Hematopoietic multipotent progenitor cell treated with erythropoietin and hydrocortisone succinate and interleukin-3 and kit ligand, for 8 days (in vitro differentiated cells): ENCODE results near the gene IDUA.
"Not testable (repeated sequence)": the region's sequence is repeated elsewhere in the genome, so short reads cannot be mapped to it uniquely, and the experiment has no call there.

ENCODE experiments used
- DNase-seq: peaks from one replicate; pipeline ENCODE4 v3.0.0-alpha.2; 2015

The IDUA gene

DNA sequence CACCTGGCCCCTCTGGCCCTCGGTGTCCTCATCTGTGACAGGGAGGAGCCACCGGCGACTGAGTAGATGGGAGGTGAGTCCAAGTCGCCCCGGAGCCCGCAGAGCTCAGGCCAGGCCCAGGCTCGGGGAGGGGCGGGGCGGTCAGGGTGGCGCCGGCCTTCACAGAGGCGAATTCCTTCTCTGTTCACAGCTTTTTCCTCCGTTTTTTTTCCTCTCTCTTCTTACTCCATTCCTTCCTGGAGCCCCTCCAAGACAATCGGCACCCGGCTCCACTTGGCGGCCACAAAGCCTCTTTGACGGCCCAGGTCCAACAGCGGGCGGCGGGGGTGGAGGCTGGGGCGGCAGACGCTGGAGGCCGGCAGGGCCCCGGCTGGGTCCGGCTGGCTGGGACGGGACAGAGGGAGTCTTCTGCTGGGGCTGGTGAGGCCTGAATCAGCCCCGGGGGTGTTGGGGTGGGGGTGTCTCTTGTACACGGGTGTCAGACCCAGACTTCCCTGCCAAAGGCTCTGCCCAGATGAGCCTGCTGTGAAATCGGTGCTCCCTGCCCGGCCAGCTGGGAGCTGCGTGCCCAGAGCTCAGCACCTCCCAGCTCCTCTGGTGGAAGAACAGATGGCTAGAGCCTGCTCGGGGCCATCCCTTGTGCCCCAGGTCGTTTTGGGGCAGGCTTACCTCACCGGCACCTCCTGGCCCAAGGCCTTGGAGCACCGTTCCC, 47.2 kb downstream of the IDUA start:
- no peak for DNase-seq

DNA sequence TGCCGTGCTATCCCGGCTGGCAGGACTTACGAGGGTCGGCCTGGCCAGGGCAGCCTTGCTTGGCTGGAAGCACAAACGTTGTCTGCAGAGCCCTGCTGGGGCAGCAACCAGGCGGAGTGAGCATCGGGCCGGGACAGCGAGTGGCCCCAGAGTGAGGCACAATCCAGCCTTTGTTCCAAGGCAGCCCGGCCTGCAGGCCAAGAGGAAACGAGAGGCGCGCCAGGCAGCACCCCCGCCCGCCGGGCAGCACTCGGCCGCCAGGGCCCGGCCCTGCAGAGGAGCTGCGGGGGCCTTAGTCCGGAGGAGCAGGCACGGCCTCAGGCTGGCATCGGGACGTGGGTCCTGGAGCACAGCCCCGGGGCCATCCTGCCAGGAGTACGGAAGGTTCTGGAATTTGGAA, 48.7 kb downstream of the IDUA start:
- DNase-seq, result no peak

DNA sequence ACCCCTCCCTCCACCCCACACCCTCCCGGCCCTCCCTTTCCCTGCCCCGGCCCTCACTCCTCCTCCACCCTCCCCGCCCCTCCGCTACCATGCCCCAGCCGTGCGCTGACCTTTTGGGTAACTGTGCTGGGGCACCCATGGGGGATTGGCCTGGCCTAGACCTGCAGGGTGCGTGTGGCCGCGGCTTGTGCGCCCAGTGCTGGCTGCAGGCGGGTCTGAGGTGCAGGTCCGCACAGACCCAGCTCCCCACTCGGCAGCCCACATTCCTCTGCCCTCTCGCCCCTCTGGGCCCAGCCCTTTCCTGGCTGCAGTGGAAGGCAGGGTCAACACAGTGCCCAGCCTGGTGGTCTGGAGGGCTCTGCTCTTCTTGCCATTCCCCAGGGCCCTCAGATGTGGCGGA, 49.3 kb downstream of the IDUA start:
- DNase-seq, result no peak

DNA sequence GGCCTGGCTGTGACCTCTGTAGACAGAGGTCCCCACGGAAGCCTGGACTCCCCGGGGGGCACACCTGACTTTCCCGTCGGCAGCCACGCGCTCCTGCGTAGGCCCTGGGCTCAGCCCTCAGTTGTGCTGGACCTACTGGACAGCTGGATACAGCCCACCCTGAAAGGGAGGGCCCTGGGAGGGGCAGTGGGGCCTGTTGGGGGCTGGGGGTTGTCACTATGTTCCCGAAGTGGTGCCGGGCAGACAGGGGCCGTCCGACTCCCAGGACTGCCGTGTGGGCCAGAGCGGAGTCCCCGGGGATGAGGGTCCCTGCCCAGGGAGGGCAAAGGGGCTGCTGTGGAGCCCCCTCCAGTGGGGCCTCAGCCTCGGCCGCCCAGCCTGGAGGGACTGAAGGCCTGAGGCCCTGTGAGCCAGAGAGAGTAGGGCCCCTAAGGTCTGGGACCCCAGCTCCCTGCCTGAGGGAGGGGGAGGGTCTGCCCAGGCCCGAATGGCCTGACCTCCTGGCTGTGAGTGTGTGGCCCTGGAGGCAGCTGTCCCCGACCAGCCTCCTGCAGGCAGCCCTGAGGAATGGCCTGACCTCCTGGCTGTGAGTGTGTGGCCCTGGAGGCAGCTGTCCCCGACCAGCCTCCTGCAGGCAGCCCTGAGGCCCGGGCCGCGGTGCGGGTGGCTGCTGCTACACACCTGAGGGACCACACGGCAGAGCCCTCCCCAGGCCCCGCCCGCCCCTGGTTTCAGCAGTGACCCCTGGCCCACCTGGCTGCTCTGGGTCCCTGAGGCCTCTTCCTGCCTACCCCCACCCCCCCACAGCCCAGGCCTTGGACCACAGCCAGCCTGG, 50.3 kb downstream of the IDUA start:
- DNase-seq, result no peak

DNA sequence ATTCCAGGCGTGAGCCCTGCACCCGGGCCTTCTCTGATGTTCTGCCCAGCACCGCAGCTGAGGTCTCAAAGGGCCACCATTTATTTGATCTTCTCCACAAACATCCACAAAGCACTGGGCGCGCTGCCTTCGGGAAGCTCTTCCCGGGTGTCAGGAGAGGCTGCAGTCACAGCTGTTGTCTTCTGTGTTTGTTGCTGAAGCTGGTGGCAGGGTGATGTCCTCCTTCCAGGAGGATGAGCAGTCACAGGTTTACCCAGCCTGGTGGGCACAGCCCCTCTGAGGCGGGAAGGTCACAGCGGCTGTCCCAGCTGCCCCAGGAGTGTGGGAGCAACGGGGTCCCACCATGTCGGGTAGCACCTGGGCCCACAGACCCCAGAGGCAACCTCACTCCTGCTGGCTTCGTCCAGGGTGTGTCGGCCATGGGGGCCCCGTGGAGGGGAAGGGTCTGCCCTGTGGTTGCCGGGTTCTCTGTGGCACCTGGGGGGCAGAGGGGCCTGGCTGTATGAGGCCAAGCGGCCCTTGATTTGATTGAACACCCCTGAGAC, 52.2 kb downstream of the IDUA start:
- no peak for DNase-seq

DNA sequence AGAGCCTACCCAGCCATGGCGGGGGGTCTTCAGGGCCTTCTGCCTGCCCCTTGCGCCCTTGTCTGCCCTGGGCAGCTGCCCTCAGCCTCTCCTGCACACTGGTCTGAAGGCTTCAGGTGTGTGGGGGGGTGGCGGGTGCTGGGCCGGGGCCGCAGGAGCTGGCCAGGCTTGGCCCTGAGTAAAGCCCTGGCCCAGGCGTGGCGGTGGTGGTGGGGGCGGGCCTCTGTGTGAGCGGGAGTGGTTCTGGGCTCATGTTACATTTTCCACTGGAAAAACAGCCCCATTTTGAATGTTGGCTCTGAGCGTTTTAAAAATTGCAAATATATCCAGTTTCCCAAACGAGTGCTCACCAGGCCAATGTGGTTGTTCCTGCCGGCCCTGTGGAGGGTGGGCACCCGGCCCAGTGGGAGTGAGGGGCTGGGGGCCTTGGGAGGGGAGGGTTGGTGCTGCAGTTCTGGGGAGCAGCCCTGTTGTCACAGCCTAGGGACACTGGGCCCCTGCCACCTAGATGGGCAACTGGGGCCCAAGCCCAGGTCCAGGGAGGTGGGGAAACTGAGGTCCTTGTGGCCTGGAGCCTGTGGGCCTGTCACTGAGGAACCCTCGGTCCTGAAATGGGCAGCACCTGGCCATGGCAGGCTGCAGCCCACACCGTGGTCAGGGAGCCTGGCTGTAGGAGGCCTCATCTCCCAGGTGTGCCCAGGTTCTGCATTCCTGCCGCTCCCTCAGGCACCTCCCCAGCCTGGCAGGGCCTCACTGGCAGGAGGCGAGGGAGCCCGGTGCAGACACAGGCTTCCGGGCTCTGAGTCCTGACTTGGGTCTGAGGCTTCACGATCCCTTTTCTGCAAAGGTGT, 52.9 kb downstream of the IDUA start:
- DNase-seq, result no peak

DNA sequence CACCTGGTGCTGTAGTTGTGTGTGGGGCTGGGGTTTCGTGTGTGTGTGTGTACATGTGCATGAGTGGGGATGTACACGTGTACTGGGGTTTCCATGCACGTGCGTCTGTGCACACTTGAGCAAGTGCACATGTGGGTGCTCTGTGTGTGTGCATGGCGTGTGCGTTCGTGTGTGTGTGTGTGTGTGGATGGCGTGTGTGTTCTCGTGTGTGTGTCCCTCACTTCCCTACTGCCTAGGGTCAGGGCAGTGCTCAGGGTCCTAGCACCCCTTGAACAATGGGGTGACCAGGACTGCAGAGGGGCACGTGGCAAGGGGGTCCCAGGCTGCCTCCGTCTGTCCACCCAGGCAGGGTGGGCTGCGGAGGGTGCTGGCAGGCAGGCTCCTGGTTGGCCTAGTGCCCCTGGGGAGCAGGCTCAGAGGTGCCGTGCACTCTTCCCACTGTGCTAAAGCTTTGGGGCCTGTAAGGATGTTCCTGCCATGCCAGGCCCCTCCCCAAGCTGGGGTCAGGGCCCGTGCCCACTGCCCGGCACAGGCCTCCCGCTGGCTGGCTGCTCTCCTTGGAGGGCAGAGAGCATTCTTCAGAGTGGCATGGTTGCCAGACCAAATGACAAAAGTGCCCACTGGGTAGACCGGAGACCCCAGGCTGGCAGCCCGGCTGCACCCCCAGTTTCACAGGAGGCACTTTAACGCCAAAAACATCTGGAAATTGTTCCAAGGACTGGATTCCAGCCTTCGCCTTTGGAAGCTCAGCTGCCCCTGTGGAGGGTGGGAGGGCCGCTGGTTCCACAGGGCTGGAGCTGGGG, 53.7 kb downstream of the IDUA start:
- DNase-seq, result no peak

DNA sequence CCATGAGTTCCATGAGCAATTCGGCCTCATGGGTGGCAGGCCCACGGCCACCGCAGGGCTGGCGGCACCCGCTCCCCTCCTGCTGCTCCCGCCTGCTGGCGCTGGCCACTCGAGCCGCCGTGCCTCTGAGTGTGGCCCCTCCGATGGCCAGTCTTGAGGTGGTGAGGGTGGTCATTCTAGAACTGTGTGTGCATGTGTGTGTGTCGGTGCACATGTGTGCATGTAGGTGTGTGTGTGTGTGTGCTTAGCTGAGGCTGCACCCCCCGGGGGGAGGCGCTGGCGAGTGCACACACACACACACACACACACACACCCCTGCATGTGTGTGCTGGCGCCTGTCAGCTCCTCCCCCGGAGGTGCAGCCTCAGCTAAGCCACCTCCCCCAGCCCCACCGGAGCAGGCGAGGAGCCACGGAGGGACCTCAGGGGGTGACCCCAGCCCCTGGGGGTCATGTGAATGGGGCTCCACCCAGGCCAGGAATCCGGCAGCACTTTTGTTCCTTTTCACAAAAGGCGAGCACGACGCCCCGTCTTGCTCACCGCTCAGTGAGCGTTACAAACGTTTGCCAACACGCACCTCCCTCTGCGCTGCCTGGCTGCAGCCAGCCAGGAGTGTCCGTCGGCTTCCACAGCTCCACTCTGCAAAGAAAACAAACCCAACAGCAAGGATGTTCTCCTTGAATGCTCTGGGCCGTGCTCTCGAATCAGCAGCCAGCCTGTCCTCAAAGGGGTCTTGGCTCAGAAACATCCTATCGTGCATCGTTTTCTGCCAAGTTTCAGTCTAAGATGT, 54.5 kb downstream of the IDUA start:
- DNase-seq, result no peak

DNA sequence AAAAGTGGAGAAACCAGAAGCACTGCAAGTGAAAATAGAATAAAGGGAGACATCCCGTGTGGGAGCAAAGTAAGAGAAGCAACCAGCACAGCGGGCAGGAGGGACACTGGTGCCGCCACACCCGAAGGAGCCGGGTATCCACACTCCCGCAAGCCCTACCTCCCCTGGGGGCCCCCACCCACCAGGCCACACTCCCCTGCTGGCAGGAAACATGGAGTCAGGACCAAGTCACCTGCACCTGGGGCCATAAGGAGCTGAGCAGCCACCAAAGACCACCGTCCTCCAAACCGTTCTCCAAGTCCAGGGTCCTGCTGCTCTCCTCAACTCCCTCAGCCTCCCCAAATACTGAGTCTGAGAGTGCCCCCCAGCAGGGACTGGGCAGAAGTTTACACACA, 55.1 kb downstream of the IDUA start:
- no peak for DNase-seq

DNA sequence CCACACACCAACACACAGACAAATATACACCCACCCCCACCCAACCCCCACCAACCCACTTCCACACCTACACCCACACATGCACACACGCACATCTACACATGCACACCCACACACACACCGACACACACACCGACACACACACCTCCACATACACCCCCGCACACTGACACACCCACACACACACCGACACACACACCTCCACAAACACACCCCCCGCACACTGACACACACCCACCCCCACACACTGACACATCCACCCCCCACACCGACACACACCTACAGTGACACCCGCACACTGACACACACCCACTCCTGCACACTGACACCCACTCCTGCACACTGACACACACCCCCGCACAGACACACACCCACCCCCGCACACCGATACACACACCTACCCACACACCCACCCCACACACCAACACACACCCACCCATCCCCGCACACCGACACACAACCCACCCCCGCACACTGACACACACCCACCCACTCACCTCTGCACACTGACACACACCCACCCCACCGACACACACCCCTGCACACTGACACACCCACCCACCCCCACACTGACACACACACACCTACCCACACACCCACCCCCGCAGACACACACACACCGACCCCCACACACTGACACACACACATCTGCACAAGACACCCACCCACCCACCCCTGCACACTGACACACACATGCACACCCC, 55.7 kb downstream of the IDUA start:
- no peak for DNase-seq

DNA sequence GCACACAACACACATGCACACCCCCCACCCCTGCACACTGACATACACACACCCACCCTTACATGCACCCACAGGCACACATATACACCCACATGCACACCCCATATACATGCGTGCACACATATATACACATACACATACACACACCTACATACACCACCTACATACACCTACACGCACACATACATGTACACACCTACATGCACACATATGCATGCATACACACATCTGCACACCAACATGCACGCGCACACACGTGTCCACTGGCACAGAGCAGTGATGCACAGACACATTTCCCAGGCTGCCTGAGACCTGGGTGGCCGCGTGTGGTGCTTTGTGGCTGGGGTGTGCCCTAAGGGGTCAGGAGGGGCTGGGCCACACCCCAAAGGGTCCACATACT, 56.3 kb downstream of the IDUA start:
- DNase-seq, result no peak

DNA sequence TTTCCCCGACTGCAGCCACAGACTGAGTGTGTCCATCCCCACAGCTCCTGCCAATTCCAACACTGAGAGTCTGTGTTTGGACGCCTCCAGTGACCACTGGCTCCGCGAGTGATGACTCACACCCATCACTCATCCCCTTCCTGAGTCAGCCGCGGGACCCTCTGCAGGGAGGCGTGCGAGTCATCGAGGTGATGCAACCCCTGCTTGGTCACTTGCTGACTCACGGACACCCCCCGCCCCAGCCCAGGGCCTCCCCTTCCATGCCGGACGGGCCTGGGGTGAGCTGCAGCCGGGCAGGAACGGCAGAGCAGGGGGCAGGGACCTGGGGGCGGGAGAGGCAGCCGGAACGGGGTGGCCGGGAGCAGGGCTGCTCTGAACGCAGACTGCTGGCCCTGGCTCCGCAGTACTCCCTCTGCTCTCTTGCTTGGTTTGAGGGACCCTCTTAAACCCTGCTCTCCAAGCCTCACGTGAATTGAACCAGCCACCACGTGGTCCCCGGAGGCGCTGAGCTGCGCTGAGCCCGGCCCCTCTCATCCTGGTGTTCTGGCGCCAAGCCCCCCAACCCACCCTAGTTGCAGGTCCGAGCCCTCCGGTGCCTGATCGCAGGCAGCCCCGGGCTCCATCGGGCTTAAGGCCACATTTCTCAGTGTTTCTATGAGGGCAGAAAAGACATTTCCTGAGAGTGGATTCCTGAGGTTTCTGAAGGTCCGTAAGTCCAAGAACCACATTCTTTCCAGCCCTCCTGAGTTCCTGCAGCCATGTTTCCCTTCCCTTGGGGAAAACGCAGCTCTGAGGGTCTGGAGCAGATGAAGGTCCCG, 57.0 kb downstream of the IDUA start:
- DNase-seq, result no peak

DNA sequence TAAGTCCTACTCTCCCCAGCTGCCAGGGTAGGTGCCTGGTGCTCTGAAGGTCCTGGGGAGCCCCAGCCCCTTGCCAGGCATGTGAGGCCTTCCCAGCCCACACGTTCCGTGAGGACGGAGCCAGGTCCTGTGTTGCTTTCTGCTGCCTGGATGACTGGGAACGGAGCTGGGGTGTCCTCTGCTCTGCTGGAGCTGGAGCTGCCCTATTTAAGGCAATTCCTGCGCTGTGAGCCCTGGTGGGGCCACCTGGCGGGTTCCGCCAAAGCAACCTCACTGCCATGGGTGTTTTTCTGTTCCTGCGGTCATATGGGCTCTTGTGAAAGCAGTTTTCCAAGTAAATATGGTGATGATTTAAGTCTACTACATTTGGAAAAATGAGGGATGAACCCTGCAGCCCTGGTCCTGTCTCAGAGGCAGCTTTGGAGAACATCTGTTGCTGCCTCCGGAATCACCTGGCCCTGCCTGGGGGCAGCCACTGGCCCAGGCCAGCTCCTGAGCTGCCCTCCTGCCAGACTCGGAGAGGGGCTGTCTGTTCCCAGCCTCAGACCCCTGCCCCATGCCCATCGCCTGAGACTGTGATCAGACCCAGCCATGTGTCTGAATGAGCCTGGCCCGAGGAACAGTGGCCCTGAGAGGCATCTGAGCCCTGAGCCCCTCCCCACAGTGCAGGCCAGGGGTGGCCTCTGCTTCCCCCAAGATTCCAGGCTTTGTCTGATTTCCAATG, 57.8 kb downstream of the IDUA start:
- no peak for DNase-seq

DNA sequence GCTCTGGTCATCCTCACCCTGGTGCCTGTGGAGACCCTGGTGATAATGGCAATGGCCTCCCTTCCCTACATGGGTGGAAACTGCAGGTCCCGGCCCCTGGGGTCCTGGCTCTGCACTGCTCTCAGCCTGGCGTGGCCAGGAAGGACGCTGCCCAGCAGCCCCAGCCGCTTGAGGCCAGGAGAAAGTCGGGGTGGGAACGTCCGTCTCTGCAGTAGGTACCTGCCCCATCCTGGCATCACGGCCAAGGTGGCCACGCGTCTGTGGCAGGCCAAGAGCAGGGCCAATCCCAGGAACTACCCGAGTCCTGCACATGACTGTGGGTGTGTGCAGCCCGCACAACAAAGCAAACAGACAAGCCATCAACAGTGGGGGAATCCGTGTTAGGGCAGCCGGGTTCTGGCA, 58.4 kb downstream of the IDUA start:
- DNase-seq, result no peak

DNA sequence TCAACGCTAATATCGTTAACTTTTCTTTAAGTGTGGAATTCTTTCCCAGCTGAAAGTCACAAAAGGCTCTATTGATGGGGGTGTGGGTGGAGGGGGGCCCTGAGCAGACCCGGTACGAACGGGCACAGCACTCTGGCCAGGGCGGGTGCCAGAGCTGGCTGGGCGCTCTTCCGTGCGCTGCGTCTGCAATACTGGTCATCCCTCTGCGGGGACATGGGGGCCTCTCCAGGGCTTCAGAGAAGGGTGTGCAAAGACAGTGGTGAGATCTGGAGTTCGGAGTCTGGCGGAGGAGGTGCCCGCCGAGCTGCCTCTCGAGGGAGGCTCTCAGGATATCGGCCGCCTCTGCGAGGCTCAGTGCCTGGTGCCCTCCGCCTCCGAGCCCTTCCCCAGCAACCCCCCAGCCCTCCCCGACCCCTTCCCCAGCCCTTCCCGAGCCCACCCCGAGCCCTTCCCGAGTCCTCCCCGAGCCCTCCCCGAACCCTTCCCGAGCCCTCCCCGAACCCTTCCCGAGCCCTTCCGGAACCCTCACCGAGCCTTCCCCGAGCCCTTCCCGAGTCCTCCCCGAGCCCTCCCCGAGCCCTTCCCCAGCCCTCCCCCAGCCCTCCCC, 58.9 kb downstream of the IDUA start:
- no peak for DNase-seq

DNA sequence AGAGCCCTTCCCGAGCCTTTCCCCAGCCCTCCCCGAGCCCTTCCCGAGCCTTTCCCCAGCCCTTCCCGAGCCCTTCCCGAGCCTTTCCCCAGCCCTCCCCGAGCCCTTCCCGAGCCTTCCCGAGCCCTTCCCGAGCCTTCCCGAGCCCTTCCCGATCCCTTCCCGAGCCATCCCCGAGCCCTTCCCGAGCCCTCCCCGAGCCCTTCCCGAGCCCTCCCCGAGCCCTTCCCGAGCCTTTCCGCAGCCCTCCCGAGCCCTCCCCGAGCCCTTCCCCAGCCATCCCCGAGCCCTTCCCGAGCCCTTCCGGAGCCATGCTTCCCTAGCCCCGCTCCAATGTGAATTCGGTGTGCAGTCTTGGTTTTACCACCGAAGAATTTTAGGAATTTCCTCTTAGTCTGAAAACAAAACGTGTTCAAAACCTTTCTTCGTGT, 59.8 kb downstream of the IDUA start:
- DNase-seq, result not testable (repeated sequence)

DNA sequence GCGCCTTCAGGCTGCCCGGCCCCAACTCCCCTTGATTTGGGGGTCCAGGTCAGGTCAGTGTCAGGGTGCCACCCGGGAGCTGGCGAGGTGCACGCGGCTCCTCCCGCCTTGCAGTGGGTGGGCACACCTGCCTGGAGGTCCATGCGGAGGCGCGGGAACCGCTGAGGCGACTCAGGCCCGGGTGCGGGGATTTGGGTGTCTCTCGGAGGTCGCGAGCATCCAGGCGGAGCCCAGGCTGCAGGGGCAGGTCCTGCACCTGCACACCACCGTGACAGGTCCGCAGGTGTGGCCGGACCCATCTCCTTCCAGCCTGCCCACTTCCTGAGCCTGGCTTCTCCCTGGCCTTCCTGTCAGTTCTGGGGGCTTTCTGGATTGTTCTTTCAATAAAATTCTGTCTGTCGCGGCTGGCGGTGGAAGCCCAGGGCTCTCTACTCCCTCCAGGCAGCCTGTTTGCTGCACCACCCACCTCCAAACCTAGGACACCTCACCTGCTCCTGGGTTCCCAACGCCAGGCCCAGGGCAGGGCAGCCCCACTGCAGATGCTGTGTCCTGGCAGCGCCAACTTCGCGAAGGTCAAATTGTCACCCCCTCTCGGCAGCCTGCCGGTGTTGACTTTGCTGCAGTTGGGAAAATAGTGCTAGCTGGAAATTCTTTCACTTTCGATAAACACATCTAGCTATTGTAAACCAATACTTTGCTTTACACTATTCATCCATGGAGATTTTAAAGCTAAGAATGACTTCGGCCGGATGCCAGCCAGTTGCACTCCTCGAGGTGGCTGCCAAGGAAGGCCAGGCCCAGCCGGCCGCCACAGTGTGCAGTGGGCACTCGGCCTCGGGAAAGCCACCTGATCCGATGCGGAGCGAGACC, 60.5 kb downstream of the IDUA start:
- no peak for DNase-seq
